Fibroblast of mammary gland (primary cell): ENCODE measurements around the gene TMEM121B.

Experiments used
- DNase-seq: peaks from one replicate; pipeline ENCODE4 v3.0.0-alpha.2; 2010; ENCODE audit warnings: low read depth
- H3K4me3 ChIP-seq: 2 replicates; pipeline ENCODE4 v1.5.1; 2011; ENCODE audit warnings: low read depth, mild to moderate bottlenecking, low read length, moderate library complexity; ENCODE audit not compliant: control insufficient read depth
- CTCF ChIP-seq: conservative IDR thresholded peaks from 2 replicates; pipeline ENCODE4 v1.5.1; 2011; ENCODE audit warnings: low read depth, low read length, inconsistent platforms; ENCODE audit not compliant: control insufficient read depth, insufficient read depth

The TMEM121B gene

DNA sequence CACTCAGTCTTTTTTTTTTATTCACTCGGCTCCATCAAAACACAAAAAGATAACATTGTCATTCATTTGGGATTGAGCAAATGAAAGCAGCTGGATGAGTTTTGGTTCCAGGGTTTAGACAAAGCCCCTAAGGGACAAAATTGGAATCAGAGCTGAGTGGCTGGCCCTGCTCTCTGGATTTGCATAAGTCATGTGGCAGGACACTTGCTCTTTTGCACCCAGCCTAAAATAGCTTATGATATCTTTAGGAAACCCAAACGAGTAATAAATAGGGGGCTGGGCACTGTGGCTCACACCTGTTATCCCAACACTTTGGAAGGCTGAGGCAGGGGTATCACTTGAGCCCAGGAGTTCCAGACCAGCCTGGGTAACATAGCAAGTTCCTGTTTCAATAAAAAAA is 11.0 kb upstream of the TMEM121B start:
- no peak for DNase-seq
- H3K4me3 ChIP-seq = no peak overlapping the region
- no peak for TF ChIP-seq CTCF

DNA sequence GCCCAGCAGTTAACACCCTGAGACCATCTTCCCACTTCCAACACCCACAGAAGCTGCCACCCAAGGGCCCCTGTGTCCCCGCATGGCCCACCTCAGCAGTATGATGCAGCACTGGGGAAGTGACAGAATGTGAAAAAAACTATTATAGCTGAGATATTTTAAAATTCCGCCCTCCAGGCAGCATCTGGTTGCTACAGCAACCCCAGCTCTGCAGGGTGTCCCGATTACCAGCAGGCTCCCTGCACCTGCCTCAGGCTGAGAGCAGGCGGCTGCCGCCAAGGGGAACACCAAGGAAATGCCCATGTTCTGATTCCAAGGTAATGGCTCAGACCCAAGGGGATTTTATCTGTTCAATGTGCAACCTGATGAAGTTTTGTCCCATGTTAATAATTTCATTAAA is 10.5 kb upstream of the TMEM121B start:
- no peak overlapping the region for H3K4me3 ChIP-seq
- DNase-seq = no peak
- no peak for TF ChIP-seq CTCF

- no peak overlapping the region for H3K4me3 ChIP-seq
- TF ChIP-seq CTCF = no peak
- DNase-seq = peak; percentile 42
These were observed 9.0 kb upstream of the TMEM121B start for GRCh38 chr22:17130199-17130598.

DNA sequence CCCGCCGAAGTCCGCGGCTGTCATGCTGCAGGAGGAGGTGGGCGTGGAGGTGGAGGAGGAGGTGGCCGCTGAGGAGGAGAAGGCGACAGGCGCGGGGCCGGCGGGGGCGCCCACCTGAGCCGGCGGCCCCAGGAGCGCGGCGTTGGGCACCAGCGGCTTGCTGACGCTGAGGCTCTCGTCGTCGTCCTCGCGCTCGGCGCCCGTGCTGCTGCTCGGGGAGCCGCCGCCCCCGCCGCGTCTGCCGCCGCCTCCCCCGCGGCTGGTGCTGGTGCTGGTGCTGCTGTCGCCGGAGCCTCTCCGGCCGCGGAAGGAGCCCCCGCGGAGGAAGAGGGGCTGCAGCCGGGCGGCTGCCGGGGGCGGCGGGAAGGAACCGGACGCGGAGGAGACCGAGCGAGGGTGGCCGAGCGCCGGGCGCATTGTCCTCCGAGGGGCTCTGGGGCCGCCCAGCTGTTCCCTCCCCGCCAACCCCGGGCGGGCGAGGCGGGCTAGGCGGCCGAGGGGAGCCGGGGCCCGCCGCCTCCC is 388 bp downstream of the TMEM121B start:
- no peak for TF ChIP-seq CTCF
- no peak for DNase-seq

DNA sequence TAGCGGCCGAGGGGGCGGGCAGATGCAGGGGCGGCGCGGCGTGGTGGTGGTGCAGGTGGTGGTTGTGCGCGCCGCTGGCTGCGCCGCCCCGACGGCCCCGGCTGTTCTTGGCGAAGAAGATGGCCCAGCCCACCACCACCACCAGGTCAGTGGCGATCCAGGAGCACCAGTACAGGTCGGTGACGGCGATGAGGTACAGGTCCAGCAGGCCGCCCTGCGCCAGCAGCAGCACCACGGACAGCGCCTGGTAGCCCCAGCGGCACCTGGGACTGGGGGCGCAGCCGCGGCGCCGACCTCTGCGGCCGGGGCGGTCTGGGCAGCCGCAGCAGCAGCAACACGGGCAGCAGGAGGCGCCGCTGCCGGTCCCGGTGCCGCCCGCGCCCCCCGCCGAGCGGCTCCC is 879 bp downstream of the TMEM121B start:
- peak; percentile 26 for DNase-seq
- no peak overlapping the region for H3K4me3 ChIP-seq
- no peak for TF ChIP-seq CTCF

More for the DNA sequence above, 388 bp downstream of the TMEM121B start:
- H3K4me3 ChIP-seq = no peak overlapping the region

DNA sequence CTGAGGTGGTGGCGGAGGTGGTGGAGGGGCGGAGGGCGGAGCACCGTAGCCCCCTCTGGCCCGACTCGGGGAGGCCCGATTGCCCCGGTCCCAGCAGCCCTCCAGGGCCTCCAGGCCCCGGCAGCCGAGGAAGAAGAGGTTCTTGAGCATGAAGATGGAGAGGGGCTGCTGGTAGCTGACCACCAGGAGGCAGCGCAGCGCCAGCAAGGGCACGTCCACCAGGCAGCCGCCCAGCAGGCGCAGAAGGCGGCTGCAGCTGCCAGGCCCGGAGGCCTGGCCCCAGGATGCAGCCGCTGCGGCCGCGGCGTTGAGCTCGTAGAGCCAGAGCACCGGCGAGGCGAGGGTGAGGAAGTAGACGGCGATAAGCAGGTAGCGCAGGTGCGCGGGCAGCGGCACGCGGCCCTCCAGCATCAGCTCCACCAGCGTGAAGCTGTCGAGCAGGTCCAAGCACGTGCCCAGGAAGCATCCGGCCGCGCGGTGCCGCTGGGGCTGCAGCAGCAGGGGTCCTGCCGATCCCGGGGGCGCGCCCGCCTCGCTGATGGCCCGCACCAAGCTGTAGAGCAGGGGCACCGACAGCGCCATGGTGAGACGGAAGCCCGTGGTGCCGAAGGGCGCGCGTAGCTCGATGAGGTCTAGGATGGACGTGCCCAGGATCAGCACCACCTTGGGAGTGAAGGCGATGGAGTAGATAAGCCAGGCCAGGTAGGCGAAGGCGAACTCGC is 1.5 kb downstream of the TMEM121B start:
- DNase-seq = peak; percentile 30
- H3K4me3 ChIP-seq = no peak overlapping the region
- peak; percentile 16 for TF ChIP-seq CTCF
